GM12878 (cell line): ENCODE data around the gene GALNTL6.

ENCODE experiments used
- CEBPB ChIP-seq, 2 experiments: fragments of 150-350 bp in 1 of 2; IDR thresholded peaks; 2 replicates each; pipeline ENCODE4 v1.6.1; 2012 to 2014; ENCODE audit warnings: low read depth in 2 of 2, low read length in 2 of 2, borderline replicate concordance in 1 of 2, inconsistent platforms in 1 of 2
- EZH2 ChIP-seq: IDR thresholded peaks from 2 replicates; pipeline ENCODE4 v1.6.1; 2012; ENCODE audit warnings: low read depth, mild to moderate bottlenecking, control low read depth, inconsistent platforms, low read length, borderline replicate concordance; ENCODE audit not compliant: control insufficient read depth
- HDAC2 ChIP-seq: fragments of 200-600 bp; sonication (generic); IDR thresholded peaks from 2 replicates; pipeline ENCODE4 v1.6.1; 2017
- JUNB ChIP-seq: IDR thresholded peaks from 2 replicates; pipeline ENCODE4 v1.6.1; 2016; ENCODE audit warnings: antibody characterized with exemption, mild to moderate bottlenecking
- RUNX3 ChIP-seq: IDR thresholded peaks from 2 replicates; pipeline ENCODE4 v1.6.1; 2012; ENCODE audit warnings: low read length, inconsistent platforms
- TCF7 ChIP-seq: IDR thresholded peaks from 2 replicates; pipeline ENCODE4 v1.6.1; 2014; ENCODE audit warnings: antibody characterized with exemption, borderline replicate concordance

DNA sequence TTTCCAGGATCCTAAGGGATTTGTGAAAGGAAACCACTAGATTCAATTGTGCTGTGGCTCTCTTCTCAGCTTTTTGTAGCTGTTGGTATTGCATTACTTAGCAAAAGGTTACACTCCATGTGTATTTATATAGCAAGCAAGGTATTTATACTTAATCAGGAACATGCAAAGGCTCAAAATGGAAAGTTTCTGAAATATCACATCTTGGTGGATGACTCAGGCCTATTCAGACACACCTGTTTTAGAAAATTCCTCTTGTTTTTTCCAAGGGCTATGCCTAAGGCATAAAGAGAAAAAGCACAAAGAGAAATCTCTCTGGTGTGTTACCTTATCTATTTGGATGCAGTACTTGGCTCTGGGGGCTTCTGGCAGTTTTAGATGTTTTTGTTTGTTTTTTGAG is 1211.0 kb downstream of the GALNTL6 start:
- TF ChIP-seq HDAC2 (no peak), TCF7 (no peak), JUNB (no peak), EZH2 (no peak), RUNX3 (no peak), CEBPB (IDR thresholded peaks at IDR 0.05; ENCODE audit: borderline replicate concordance in 1 of 2, low read depth in 2 of 2, low read length in 2 of 2) (no peak)
